ENCODE data around the gene CLUH. TPM values are rescaled to one million over a fixed set of nuclear protein-coding genes. Genes with fewer than 3 reads are reported as not detected.

CLUH gene
- total and polyA plus RNA-seq, 2 donors (not counting 3 experiments of a cell fraction or from before 2014, with no cell fraction given): 33.8 to 80.7 TPM

DNA sequence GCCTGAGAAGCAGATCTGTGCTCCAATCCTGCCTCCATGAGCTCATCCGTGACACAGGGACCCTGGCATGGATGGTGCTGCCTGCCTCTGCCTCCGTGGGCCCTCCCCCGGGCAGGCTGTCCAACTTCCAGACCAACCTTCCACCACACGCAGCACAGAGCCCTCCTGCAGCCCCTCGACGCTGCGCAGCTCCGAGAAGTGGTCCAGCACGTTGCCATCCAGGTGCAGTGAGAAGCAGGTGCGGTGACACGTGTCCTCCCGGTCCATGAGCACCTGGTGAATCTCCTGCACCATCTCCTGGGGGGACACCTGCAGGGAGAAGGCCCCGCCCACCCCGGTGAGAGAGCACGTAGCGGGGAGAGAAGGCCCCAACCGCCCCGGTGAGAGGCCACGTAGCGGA, 8.4 kb downstream of the CLUH start:
- H3K36me3 ChIP-seq (ENCODE audit: control insufficient read depth in 2 of 2, extremely low read depth in 1 of 2, insufficient read depth in 2 of 2, low read length in 2 of 2): peaks cover 2 to 17% of the 10 kb centered on the region in 2 experiments
- no peaks in the 10 kb centered on the region for H4K20me1 ChIP-seq (replicated peaks; ENCODE audit: control insufficient read depth, extremely low read depth, insufficient read depth, low read length)
- FAIRE-seq (no peak), DNase-seq (ENCODE audit: low read depth, low spot score) (no peak)
- no peaks in the 10 kb centered on the region for H3K4me1 ChIP-seq (ENCODE audit: control insufficient read depth, extremely low read depth, insufficient read depth, low read length)
- dilution Hi-C loops (cut with MboI; ENCODE audit: extremely low pct_ligation_motif_present, low sequenced_read_pairs) (no loop called here), intact Hi-C loops (cut with micrococcal nuclease) (no loop called here)
- no peaks in the 10 kb centered on the region for H3K9me3 ChIP-seq (replicated peaks; ENCODE audit: control insufficient read depth, insufficient read depth, low read length)
- CTCF ChIA-PET: no interaction called here
- POLR2A ChIA-PET: no interaction called here
- no peak overlapping the region for H3K9ac ChIP-seq (replicated peaks; ENCODE audit: extremely low read depth, insufficient read depth, low read length)
- no peak overlapping the region for H3K4me2 ChIP-seq (ENCODE audit: insufficient read depth, low read length)
- H3K79me2 ChIP-seq (ENCODE audit: control insufficient read depth, insufficient read depth, low read length): peaks cover 38% of the 10 kb centered on the region
- H3K4me3 ChIP-seq (replicated peaks in 1 of 3; ENCODE audit: insufficient read depth in 1 of 3, low read depth in 1 of 3, low read length in 3 of 3): no peak overlapping the region
- no peak overlapping the region for H3K27ac ChIP-seq (ENCODE audit: insufficient read depth, low read depth, low read length)
- no peak overlapping the region for H2AFZ ChIP-seq (ENCODE audit: low read depth, low read length)
- H3K9me1 ChIP-seq (replicated peaks; ENCODE audit: control insufficient read depth, extremely low read depth, insufficient read depth, low read length): no peaks in the 10 kb centered on the region
- no peak for TF ChIP-seq GATA2 (IDR thresholded peaks at IDR 0.05; ENCODE audit: insufficient read depth, insufficient read length, low read depth, low read length)
- TF ChIP-seq, protein P1, sequence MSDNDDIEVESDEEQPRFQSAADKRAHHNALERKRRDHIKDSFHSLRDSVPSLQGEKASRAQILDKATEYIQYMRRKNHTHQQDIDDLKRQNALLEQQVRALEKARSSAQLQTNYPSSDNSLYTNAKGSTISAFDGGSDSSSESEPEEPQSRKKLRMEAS (IDR thresholded peaks at IDR 0.05; ENCODE audit: insufficient read depth, insufficient read length): no peak
- TF ChIP-seq, protein P2, sequence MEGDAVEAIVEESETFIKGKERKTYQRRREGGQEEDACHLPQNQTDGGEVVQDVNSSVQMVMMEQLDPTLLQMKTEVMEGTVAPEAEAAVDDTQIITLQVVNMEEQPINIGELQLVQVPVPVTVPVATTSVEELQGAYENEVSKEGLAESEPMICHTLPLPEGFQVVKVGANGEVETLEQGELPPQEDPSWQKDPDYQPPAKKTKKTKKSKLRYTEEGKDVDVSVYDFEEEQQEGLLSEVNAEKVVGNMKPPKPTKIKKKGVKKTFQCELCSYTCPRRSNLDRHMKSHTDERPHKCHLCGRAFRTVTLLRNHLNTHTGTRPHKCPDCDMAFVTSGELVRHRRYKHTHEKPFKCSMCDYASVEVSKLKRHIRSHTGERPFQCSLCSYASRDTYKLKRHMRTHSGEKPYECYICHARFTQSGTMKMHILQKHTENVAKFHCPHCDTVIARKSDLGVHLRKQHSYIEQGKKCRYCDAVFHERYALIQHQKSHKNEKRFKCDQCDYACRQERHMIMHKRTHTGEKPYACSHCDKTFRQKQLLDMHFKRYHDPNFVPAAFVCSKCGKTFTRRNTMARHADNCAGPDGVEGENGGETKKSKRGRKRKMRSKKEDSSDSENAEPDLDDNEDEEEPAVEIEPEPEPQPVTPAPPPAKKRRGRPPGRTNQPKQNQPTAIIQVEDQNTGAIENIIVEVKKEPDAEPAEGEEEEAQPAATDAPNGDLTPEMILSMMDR (IDR thresholded peaks at IDR 0.05; ENCODE audit: extremely low read depth in 1 of 2, insufficient read depth in 1 of 2, low read depth in 1 of 2, low read length in 2 of 2): no peak
- no peak for TF ChIP-seq JUN (IDR thresholded peaks at IDR 0.05; ENCODE audit: borderline replicate concordance, insufficient read depth, insufficient read length, low read depth)
- no peak for TF ChIP-seq POLR2AphosphoS5 (IDR thresholded peaks at IDR 0.05; ENCODE audit: insufficient read depth, low read depth, low read length)
- no peak for TF ChIP-seq POLR2A (IDR thresholded peaks at IDR 0.05; ENCODE audit: low read depth, low read length)
- no peak for TF ChIP-seq FOS (IDR thresholded peaks at IDR 0.05; ENCODE audit: borderline replicate concordance, insufficient read depth, low read length)
- no peaks in the 10 kb centered on the region for H3K27me3 ChIP-seq (ENCODE audit: control insufficient read depth in 2 of 2, insufficient read depth in 2 of 2, low read length in 2 of 2)
- no TSS peak for BruUV-seq (replicated peaks)
